Neural crest cell (in vitro differentiated cells): Measurements from ENCODE around the gene TNS3. TPM values are rescaled to one million over a fixed set of nuclear protein-coding genes. Genes with fewer than 3 reads are reported as not detected.

Source experiments
- DNase-seq: peaks from one replicate; pipeline ENCODE4 v3.0.0; 2021; ENCODE audit warnings: low read depth, mixed read lengths, low spot score
- H3K27ac Mint-ChIP-seq: one replicate; pipeline ENCODE4 v1.8.0; 2021; ENCODE audit warnings: mild to moderate bottlenecking, mixed read lengths; ENCODE audit not compliant: unreplicated experiment
- H3K27me3 Mint-ChIP-seq: 2 replicates; pipeline ENCODE4 v1.8.0; 2021; ENCODE audit warnings: low read depth, mild to moderate bottlenecking, mixed read lengths
- H3K36me3 Mint-ChIP-seq: 2 replicates; pipeline ENCODE4 v1.8.0; 2021; ENCODE audit warnings: low read depth, mild to moderate bottlenecking, mixed read lengths
- H3K4me1 Mint-ChIP-seq: 2 replicates; pipeline ENCODE4 v1.8.0; 2021; ENCODE audit warnings: mixed read lengths
- H3K4me3 Mint-ChIP-seq: one replicate; pipeline ENCODE4 v1.8.0; 2021; ENCODE audit warnings: mild to moderate bottlenecking, mixed read lengths
- H3K9me3 Mint-ChIP-seq: 2 replicates; pipeline ENCODE4 v1.8.0; 2021; ENCODE audit warnings: mixed read lengths
- CTCF ChIP-seq: fragments of 200-600 bp; sonication (generic); conservative IDR thresholded peaks from 2 replicates; pipeline ENCODE4 v1.5.0; 2021; ENCODE audit warnings: antibody characterized with exemption, mild to moderate bottlenecking
- total RNA-seq: library from RNA; stranded (reverse); gene quantifications from 2 replicates; pipeline ENCODE4 v1.2.1, GENCODE V29; 2021

Gene TNS3
- total RNA-seq, 1 donor from 2014 or later: 26.4 TPM

GRCh38 chr7:47278043-47278442 lies 303.9 kb downstream of the TNS3 start:
- peaks cover 15% of the 10 kb centered on the region for H3K36me3 Mint-ChIP-seq
- no peak for DNase-seq
- H3K27ac Mint-ChIP-seq: no peak overlapping the region
- no peak for TF ChIP-seq CTCF
- H3K9me3 Mint-ChIP-seq: no peaks in the 10 kb centered on the region
- no peaks in the 10 kb centered on the region for H3K27me3 Mint-ChIP-seq
- peaks cover 5% of the 10 kb centered on the region for H3K4me1 Mint-ChIP-seq
- no peak overlapping the region for H3K4me3 Mint-ChIP-seq

GRCh38 chr7:47277321-47277781 lies 304.6 kb downstream of the TNS3 start:
- no peak overlapping the region for H3K27ac Mint-ChIP-seq
- no peak overlapping the region for H3K4me3 Mint-ChIP-seq
- no peak for DNase-seq
- H3K27me3 Mint-ChIP-seq: no peaks in the 10 kb centered on the region
- peaks cover 5% of the 10 kb centered on the region for H3K4me1 Mint-ChIP-seq
- TF ChIP-seq CTCF: no peak
- H3K9me3 Mint-ChIP-seq: peaks cover 3% of the 10 kb centered on the region
- peaks cover 12% of the 10 kb centered on the region for H3K36me3 Mint-ChIP-seq

DNA sequence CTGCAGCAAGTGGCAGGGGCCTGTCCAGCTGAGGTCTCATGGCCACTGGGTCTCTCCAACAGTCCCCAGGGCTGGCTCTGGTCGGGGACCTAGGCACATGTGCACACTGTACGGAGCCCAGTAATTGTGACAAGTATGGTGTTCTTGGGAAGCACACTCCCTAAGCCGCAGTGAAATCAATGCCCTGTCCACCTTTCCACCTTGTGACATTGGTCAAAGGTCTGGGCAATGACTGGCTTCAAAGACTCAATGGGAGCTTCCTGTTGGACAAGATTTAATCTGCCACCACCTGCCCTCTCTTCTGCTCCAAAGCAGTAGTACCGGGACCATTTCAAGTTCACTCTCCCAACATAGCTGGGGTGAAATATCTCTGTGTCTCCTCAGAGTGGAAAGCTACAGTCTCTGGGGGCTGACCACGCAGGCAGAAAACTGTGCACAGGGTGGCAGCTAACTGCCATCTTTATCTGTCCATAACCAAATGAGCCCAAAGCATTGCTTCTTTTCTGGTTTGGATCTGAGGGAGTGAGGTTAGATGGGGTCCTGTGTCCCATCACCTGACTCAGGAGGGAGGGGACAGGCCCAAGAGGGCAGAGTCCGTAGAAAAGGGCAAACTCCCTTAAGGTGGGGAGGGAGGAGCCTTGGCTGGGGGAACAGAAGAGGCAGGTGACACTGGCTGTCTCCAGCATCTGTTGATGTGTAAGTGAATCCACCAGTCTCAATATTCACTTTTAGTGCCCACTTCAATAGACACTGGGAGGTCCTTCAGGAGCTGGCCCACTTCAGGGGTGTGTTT lies 307.7 kb downstream of the TNS3 start:
- TF ChIP-seq CTCF: no peak
- H3K4me3 Mint-ChIP-seq: no peak overlapping the region
- peaks cover 5% of the 10 kb centered on the region for H3K4me1 Mint-ChIP-seq
- H3K27ac Mint-ChIP-seq: no peak overlapping the region
- DNase-seq: no peak
- peaks cover 9% of the 10 kb centered on the region for H3K36me3 Mint-ChIP-seq
- peaks cover 10% of the 10 kb centered on the region for H3K9me3 Mint-ChIP-seq
- no peaks in the 10 kb centered on the region for H3K27me3 Mint-ChIP-seq

DNA sequence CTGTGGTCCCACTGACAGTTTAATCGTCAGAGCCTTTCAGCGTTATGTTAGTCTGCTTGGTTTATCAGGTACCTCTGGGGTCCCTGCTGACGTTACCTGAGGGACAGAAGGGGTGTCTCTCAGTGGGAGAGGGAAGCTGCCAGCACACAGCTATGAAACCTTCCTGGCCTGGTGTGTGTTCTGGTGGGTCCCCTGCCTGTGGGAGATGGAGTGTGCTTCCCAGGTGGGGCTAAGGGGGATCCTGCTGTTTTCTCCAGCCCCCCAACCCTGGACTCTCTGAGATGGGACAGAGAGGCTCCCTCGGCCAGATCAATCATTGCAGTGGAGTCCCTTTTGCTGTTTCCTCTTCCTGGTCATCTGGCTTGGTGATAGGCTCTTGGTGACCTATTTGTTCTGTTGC lies 308.8 kb downstream of the TNS3 start:
- H3K27ac Mint-ChIP-seq: no peak overlapping the region
- H3K27me3 Mint-ChIP-seq: no peaks in the 10 kb centered on the region
- peaks cover 9% of the 10 kb centered on the region for H3K36me3 Mint-ChIP-seq
- DNase-seq: no peak
- no peak overlapping the region for H3K4me3 Mint-ChIP-seq
- H3K4me1 Mint-ChIP-seq: peaks cover 5% of the 10 kb centered on the region
- peaks cover 13% of the 10 kb centered on the region for H3K9me3 Mint-ChIP-seq
- no peak for TF ChIP-seq CTCF

- Mint-ChIP-seq H3K27me3 (no peaks in the 10 kb centered on the region), H3K4me3 (no peak overlapping the region), H3K27ac (no peak overlapping the region), H3K36me3 (peaks cover 8% of the 10 kb centered on the region), H3K9me3 (peaks cover 13% of the 10 kb centered on the region), H3K4me1 (peaks cover 7% of the 10 kb centered on the region)
- no peak for DNase-seq
- no peak for TF ChIP-seq CTCF
These were observed 310.2 kb downstream of the TNS3 start for GRCh38 chr7:47271749-47272148.
